Esophagus squamous epithelium (tissue), 5 donors: ENCODE data around the gene SEC23B. TPM values are rescaled to one million over a fixed set of nuclear protein-coding genes. Genes with fewer than 3 reads are reported as not detected.

Source experiments
- DNase-seq: peaks from one replicate; lab custom pipeline; 2025; lab: John Stamatoyannopoulos, UW
- H3K27ac ChIP-seq, 4 donors: fragments of 200-600 bp; sonication (generic); one replicate each; pipeline ENCODE4 v1.5.1; 2016 to 2019; ENCODE audit warnings: mild to moderate bottlenecking in 1 of 4
- H3K27me3 ChIP-seq, 4 donors: fragments of 200-600 bp; sonication (generic); 1 replicate in 3 of 4; 2 replicates in 1 of 4; pipeline versions ENCODE4 v1.5.1 to v1.6.0; 2017 to 2021; ENCODE audit warnings: antibody characterized with exemption in 1 of 4
- H3K36me3 ChIP-seq, 3 donors: fragments of 200-600 bp; sonication (generic); one replicate each; pipeline ENCODE4 v1.5.1; 2016 to 2019
- H3K4me1 ChIP-seq, 3 donors: fragments of 200-600 bp; sonication (generic); one replicate each; pipeline ENCODE4 v1.5.1; 2017 to 2019
- H3K4me3 ChIP-seq, 4 donors: fragments of 200-600 bp; sonication (generic); 1 replicate in 3 of 4; 2 replicates in 1 of 4; pipeline ENCODE4 v1.5.1; 2016 to 2019; ENCODE audit warnings: mild to moderate bottlenecking in 2 of 4, moderate library complexity in 1 of 4
- H3K9me3 ChIP-seq, 3 donors: fragments of 200-600 bp; sonication (generic); one replicate each; pipeline ENCODE4 v1.5.1; 2016 to 2019
- CTCF ChIP-seq, 6 experiments: fragments of 450-650 bp in 4 of 6; fragments of 200-600 bp in 2 of 6; sonication (generic) in 2 of 6; IDR thresholded peaks; one replicate each; pipeline ENCODE4 v1.5.1; 2016 to 2019; ENCODE audit warnings: antibody characterized with exemption in 6 of 6, mild to moderate bottlenecking in 4 of 6, moderate library complexity in 4 of 6
- POLR2A ChIP-seq, 4 donors: fragments of 450-650 bp; IDR thresholded peaks; one replicate each; pipeline ENCODE4 v1.6.1; 2017; ENCODE audit warnings: antibody characterized with exemption in 4 of 4, mild to moderate bottlenecking in 4 of 4, moderate library complexity in 3 of 4
- WGBS, 2 donors: methylation state at CpG; one replicate each; pipeline ENCODE4 v1.1.5; 2018; 5-methylcytosine and 5-hydroxymethylcytosine counted together
- intact Hi-C: fragments of 100-400 bp; cut with DNase I; formaldehyde crosslinking; loops from one replicate; pipeline ENCODE4 v1.15.0; 2022
- total RNA-seq, 4 donors: library from RNA; depleted of rRNA; stranded (reverse); fragments of >200 nt; gene quantifications; one replicate each; pipeline ENCODE4 v1.1.0, GENCODE V29; 2016
- donor health status: DM: yes; HTN: yes; CAD: no.

Gene SEC23B
- total RNA-seq, 4 donors from 2014 or later, result 37.6 to 72.3 (median 43.9) TPM

- no peak for TF ChIP-seq CTCF (IDR thresholded peaks at IDR 0.05)
- TF ChIP-seq POLR2A (IDR thresholded peaks at IDR 0.05), result no peak
- no peak for DNase-seq
- Histone ChIP-seq H3K4me3 (no peak overlapping the region), H3K9me3 (no peaks in the 10 kb centered on the region), H3K27me3 (no peaks in the 10 kb centered on the region), H3K4me1 (peaks cover 0 to 3% (median 0%) of the 10 kb centered on the region in 3 donors), H3K27ac (no peak overlapping the region), H3K36me3 (peaks cover 0 to 91% (median 24%) of the 10 kb centered on the region in 3 donors)
- 83 to 94% methylated on average over 7 of the region's 7 CpGs for WGBS, 2 donors
- intact Hi-C loops, result no loop called here
Measured at GRCh38 chr20:18543932-18544331, 36.2 kb downstream of the SEC23B start.

- H3K36me3 ChIP-seq, result peaks cover 0 to 93% (median 29%) of the 10 kb centered on the region in 3 donors
- intact Hi-C loops, result no loop called here
- H3K27me3 ChIP-seq, result no peaks in the 10 kb centered on the region
- no peaks in the 10 kb centered on the region for H3K9me3 ChIP-seq
- WGBS, 2 donors, result 95 to 96% methylated on average over 1 of the region's 1 CpG
- TF ChIP-seq CTCF (IDR thresholded peaks at IDR 0.05), result no peak
- TF ChIP-seq POLR2A (IDR thresholded peaks at IDR 0.05), result no peak
- H3K27ac ChIP-seq, result no peak overlapping the region
- DNase-seq, result no peak
- H3K4me3 ChIP-seq, result no peak overlapping the region
- peaks cover 0 to 3% (median 0%) of the 10 kb centered on the region in 3 donors for H3K4me1 ChIP-seq
Measured at GRCh38 chr20:18545566-18545965, 37.8 kb downstream of the SEC23B start.

GRCh38 chr20:18548465-18548864 is 40.7 kb downstream of the SEC23B start:
- 91 to 92% methylated on average over 3 of the region's 3 CpGs for WGBS, 2 donors
- H3K9me3 ChIP-seq, result no peaks in the 10 kb centered on the region
- H3K36me3 ChIP-seq, result peaks cover 11 to 100% (median 32%) of the 10 kb centered on the region in 3 donors
- H3K27ac ChIP-seq, result no peak overlapping the region
- no peak overlapping the region for H3K4me3 ChIP-seq
- H3K4me1 ChIP-seq, result no peaks in the 10 kb centered on the region
- TF ChIP-seq CTCF (IDR thresholded peaks at IDR 0.05), result no peak
- TF ChIP-seq POLR2A (IDR thresholded peaks at IDR 0.05), result no peak
- intact Hi-C loops, result no loop called here
- no peak for DNase-seq
- no peaks in the 10 kb centered on the region for H3K27me3 ChIP-seq

- WGBS, 2 donors, result 97% methylated on average over 7 to 8 of the region's 8 CpGs
- intact Hi-C loops, result no loop called here
- Histone ChIP-seq H3K36me3 (peaks cover 11 to 100% (median 42%) of the 10 kb centered on the region in 3 donors), H3K27me3 (no peaks in the 10 kb centered on the region), H3K4me3 (no peak overlapping the region), H3K4me1 (no peaks in the 10 kb centered on the region), H3K27ac (no peak overlapping the region), H3K9me3 (no peaks in the 10 kb centered on the region)
- TF ChIP-seq POLR2A (IDR thresholded peaks at IDR 0.05), result no peak
- TF ChIP-seq CTCF (IDR thresholded peaks at IDR 0.05), result no peak
- DNase-seq, result no peak
Measured at GRCh38 chr20:18553746-18554145, 46.0 kb downstream of the SEC23B start.

- H3K9me3 ChIP-seq, result no peaks in the 10 kb centered on the region
- H3K4me3 ChIP-seq, result peak within 1 kb of the TSS; percentile 72 to 79 (median 74)
- 0% methylated on average over 16 to 41 of the region's 51 CpGs for WGBS, 2 donors
- peak within 1 kb of the TSS; percentile 85 to 92 (median 91) for H3K27ac ChIP-seq
- H3K4me1 ChIP-seq, result peaks cover 6 to 23% (median 9%) of the 10 kb centered on the region in 3 donors
- H3K27me3 ChIP-seq, result no peaks in the 10 kb centered on the region
- peaks cover 0 to 45% (median 14%) of the 10 kb centered on the region in 3 donors for H3K36me3 ChIP-seq
- TF ChIP-seq POLR2A (IDR thresholded peaks at IDR 0.05) (peak in 2 of 4 donors; percentile 23 to 53), CTCF (IDR thresholded peaks at IDR 0.05) (no peak)
- intact Hi-C loops, result no loop called here
- peak; percentile 63 for DNase-seq
Measured at GRCh38 chr20:18566892-18567738, 59.4 kb downstream of the SEC23B start, which contains the start of gene SMIM26. Gene SMIM26, plus strand, starts transcription at chr20:18567432. Its CDS starts 47 bp downstream, at chr20:18567479.
